Stimulated activated CD8-positive, alpha-beta memory T cell treated with anti-CD3 and anti-CD28 coated beads, Interleukin-12 subunit alpha, Interleukin-12 subunit beta, amount 100 ng/mL, for 1 hour (primary cell): Measurements from ENCODE around the gene PPFIBP1.

Experiments
- DNase-seq: peaks from one replicate; pipeline ENCODE4 v3.0.0-alpha.2; 2020; ENCODE audit warnings: low read depth

PPFIBP1 gene

DNA sequence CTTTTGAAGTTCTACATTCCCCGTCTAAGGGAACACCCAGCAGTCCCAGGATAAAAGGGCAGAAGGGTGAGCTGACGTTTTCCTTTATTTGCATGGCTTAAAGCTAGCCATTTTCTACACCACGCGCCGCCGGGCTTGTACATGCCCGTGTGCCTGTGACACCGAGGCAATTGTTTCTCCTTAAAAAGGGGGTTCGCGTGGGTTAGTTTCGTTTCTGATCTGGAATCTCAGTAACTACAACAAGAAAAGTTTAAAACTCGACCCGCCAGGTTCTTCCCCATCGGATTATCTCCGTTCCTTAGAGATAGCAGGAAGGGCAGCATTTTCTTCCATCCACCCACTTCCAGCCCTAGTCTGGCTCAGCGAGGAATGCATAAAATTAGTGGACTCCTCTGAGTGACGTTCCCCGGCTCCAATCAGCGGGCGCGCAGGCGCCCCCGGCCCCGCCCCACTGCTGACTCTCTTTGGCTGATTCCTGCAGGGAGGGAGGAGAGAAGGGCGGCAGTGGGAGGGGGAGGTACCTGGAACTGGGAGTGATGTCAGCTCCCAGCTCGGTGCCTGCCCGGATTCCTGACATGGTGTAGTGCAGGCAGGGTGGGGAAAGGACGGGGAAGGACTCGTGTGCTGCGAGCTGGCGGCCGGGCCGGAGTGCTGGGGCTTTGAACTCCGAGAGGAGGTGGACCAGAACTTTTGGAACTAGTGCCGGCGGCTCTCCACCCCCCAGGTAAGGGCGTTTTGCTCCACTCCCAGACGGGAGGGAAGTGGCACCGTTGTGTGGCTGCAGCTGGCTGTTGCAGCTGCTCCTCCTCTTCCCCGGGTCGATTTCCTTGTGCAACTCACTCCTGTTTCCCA is at the start of gene PPFIBP1:
TSS of gene PPFIBP1 (plus strand) at position 565 of the 852 bp plus-strand sequence. CDS start 109,191 bp downstream, outside the sequence.
- peak; percentile 98 for DNase-seq

DNA sequence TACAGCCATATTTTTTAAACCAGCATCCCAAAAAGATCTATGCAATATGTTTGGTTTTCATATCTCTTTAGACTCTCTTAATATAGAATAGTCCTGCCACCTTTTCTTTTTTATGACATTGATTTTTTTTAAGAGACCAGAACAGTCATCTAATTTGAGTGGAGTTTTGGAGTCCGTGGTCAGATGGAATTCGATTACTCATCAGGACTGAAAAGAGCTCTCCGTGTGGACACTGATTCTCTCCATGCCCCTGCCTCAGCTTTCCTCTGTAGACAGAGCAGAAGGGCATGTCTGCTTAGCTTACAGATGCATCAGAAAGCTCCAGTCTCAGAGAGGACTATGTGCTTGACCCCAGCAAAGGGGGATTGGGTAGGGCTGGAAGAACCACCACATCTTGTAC is 49.7 kb upstream of the PPFIBP1 start:
- no peak for DNase-seq

DNA sequence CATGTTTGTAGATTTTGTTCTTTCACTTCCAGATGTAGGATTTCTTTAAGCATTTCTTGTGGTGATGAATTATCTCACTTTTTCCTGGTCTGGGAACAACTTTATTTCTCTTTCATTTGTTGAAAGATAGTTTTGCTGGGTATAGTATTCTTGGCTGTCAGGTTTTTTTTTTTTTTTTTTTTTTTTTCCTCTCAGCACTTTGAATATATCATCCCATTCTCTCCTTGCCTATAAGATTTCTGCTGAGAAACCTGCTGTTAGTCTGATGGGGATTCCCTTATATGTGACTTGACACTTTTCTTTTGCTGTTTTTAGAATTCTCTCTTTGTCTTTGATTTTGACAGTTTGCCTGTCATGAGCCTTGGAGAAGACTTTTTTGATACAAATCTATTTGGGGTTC is 47.0 kb upstream of the PPFIBP1 start:
- DNase-seq, result no peak

DNA sequence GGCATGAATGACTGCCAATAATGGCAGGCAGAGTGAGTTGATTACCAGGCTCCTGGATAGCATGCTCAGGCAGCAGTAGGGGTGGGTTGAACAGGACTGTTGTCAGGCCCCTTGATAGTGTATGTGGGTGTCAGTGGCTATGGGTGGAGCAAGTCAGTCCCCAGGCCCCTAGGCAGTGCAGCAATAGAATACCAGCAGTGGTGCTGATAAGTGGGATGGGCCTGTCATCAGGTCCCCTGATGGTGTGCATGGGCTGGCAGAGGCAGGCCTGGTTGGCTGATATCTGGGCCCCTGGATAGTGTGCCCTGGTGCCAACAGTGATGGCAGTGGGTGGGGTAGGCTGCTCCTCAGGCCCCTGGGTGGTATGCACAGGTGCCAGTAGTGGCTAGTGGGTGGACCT is 45.1 kb upstream of the PPFIBP1 start:
- no peak for DNase-seq

DNA sequence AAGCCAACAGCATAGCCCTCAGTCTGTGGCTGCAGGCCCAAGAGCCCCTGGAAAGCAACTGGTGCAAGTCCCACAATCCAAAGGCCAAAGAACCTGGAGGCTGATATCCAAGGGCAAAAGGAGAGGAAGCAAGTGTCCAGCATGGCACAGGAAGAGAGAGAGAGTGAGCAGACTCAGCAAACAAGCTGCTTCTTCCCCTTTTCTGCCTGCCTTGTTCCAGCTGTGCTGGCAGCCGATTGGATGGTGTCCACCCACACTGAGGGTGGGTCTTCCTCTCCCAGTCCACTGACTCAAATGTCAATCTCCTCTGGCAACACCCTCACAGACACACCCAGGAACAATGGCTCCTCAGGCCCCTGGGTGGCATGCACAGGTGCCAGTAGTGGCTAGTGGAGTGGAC is 44.0 kb upstream of the PPFIBP1 start:
- DNase-seq, result no peak

DNA sequence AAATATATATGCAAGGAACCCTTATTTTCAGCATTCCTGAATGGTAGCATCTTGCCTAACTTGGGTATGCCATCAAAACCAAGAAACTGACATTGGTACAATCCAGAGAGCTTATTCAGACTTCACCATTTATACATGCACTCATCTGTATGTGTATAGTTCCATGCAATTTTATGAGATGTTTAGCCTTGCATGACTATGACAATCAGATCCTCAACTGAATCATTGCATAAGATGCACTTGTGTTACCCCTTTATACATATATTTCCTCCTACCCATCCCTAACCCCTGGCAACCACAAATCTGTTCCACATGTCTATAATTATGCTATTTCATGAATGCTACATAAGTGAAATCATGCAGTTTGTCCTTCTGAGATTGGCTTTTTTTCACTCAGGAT is 37.0 kb upstream of the PPFIBP1 start:
- DNase-seq, result no peak

DNA sequence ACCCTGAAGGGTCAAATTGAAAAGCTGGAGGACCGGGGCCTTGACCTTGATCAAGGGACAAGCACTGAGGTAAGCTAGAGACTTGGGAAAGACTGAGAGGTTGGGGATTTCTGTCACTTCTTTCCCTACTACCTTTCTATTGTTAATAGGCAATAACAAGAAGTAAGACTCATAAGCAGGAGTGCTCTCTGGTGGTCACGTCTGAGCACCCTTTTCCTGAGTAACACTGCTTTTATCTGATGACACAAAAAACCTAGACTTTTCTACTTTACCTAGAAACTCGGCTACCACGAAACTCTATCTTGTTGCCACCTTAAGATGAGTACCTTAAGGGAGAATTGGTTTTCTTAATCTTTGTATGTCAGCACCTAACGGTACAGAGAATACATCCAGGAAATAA is 35.5 kb upstream of the PPFIBP1 start:
- DNase-seq, result no peak

DNA sequence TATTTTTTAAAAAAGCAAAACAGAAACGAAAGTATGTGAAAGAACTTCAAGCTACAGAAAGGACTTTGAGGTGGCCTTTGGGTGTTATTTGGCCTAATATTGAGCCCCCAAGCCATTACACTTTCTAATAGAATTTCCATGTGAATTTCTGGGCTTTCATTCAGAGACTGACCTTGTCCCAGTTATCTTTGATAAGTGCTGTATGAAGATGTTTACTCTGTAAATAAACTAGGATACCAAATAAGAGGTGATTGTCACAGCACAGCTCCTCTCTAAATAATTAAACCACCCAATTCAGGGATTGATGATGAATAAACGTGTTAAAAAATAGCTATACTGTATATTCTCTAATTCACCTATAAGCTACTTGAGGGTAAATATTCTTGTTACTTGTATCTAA is 32.8 kb upstream of the PPFIBP1 start:
- no peak for DNase-seq

DNA sequence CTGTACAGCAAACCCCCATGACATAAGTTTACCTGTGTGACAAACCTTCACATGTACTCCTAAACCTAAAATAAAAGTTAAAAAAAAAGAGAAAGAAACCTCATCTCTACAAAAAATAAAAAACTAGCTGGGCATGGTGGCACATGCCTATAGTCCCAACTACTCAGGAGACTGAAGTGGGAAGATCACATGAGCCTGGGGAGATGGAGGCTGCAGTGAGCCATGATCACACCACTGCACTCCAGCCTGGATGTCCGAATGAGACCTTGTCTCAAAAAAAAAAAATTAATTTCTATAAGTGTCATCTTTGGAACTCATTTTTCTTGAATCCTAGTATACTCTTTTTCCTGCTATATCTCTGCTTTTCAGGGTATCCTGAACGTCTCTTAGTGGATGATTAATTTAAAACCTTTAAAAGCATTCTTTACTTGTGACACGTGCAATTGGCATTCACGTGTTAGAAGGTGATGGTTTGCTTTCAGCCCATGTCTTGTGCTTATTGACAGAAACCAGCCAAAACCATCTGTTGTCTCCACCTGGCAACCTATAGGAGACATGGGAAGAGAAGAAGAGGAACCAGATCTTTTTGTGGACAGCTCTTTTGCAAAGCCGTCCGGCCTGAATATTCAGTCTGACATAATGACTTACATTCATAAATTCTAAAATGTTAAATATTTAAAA is 30.6 kb upstream of the PPFIBP1 start:
- no peak for DNase-seq

DNA sequence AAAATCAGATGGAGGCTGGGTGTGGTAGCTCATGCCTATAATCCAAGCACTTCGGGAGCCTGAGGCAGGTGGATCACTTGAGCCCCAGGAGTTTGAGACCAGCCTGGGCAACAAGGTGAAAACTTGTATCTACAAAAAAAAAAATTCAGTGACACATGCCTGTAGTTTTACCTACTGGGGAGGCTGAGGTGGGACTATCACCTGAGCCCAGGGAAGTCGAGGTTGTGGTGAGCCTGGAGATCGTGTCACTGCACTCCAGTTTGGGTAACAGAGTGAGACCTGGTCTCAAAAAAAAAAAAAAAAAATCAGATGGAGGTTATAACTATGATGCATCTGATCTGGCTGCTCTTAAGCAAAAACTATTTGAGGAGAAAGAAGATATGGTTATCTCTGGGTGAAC is 26.6 kb upstream of the PPFIBP1 start:
- DNase-seq, result no peak

DNA sequence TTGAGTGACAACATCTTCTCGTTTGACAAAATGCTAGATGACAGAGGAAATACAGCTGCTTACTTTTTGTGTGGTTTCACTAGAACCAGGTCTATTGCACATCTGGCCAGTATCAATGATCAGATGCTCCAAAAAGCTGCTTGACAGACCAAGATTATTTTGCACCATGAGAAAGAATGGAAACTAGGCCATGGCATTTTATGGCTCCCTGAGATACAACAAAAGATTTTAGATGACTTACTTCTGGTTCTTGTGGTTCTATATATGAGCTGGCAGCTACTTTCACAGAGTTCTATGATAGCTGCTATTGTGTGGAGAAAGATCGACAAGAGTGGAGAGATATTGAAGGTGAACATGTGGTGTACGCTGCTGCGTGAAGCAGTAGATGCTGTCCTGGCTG is 25.9 kb upstream of the PPFIBP1 start:
- no peak for DNase-seq

DNA sequence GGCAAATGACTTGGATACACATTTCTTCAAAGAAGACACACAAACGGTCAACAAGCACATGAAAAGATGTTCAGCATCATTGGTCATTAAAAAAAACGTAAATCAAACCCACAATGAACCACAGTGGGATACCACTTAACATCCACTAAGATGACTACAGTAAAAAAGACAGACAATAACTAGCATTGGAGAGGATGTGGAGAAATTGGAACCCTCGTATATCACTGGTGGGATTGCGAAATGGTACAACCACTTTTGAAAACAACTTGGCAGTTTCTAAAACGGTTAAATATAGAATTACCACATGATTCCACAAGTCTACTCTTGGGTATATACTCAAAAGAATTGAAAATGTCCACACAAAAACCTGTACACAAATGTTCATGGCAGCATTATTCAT is 25.2 kb upstream of the PPFIBP1 start:
- DNase-seq, result no peak

DNA sequence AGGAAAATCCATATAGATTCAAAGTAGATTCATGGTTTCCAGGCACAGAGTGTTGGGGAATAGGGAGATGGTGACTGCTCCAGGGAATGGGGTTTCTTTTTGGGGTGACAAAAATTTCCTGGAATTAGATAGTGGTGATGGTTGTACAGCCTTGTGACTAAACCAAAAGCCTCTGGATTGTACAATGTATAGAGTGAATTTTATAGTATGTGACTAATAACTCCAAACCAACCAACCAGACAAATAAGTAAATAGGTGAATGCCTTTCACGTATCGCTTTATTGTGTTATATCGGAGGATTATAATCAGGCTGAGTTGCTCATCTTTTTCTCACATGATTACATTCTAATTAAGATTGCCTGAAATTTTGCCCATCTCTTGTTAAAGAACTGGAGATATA is 24.6 kb upstream of the PPFIBP1 start:
- DNase-seq, result no peak

DNA sequence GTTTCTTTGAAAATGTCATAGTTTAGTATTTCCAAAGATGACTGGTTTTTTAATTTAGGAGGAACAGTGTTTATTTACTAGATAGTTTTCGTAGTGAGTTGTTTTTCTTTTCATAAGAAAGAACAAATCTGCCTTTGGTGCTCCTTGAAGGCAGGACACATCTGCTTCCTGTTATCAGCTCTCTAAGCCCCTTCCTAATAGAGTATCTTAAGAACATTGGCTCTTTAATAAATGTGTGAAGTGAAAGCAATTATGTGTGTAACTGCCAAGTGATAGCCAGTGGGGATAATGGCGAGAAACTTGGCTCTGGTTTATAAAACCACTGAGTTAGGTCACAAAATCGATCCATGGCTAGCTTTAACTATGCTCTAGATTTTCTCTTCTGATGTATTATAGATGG is 23.5 kb upstream of the PPFIBP1 start:
- no peak for DNase-seq

DNA sequence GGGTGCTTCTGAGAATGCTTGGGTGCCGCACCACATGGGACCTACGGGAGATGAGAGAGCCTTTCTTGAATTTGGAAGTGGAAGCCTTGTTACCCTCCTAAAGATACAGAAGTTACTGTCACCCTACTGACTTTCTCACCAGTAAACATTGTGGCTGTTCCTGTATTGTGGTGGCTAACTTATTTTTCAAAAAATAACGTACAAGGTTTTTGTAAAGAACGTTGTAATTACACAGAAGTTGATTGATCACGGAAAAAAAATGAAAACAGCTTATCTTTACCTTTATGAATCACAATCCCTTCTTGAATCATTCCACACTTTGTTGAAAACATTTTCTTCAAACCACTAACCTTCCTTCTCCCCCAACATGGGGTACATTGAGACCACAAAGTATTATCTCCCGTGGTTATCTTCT is 22.0 kb upstream of the PPFIBP1 start:
- no peak for DNase-seq

DNA sequence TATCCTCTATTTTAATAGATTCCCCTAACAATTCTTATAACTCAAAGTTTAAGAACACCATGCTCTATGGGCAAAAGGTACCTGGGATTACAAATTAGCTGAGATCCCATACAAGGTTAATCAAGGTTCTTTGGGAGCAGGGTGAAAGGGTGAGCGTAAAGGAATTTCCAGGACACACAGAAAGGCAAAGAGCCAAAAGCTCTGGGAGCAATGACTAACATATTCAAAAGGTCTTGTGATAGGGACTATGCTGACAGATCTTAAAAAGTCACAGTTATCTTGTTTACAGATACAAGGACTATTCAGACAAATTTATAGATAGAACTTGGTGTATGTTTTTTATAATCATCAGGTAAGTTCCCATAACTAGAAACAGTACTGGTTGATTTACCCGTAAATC is 19.5 kb upstream of the PPFIBP1 start:
- DNase-seq, result no peak

DNA sequence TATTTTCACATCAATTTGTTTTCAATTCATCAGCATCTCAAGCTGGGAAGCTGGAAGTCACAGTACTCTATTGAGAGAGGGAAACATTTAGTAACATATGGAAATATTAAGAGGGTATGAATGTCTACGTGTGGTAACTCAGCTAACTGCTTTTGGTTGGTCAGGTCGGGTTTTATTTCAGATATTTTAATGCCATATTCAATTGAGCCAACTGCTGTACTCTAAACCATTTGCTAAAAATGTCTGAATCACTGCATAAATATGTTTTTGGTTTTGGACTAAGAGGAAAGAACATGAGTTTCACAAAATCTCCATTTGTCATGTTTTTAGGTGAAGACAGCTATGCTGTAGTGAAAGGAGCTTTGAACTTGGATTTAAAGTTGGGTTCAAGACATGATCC is 18.9 kb upstream of the PPFIBP1 start:
- DNase-seq, result no peak

DNA sequence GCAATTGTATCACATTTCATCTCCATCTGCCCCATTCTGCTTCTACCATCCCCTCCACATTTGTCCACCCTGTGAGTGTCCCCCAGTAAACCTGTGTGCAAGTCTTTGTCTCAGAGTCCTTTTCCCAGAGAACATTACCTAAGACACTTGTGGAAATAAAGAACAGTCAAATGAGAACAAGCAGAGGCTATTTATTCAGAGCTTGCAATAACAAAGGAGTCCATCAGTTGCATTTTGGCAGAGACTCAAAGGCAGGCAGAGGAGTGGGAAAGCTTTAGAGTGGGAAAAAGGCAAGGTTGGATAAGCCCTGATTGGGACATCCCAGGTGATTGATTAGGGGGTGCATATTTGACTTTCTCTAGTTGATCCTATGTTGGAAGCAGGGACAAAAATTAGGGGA is 18.2 kb upstream of the PPFIBP1 start:
- no peak for DNase-seq

DNA sequence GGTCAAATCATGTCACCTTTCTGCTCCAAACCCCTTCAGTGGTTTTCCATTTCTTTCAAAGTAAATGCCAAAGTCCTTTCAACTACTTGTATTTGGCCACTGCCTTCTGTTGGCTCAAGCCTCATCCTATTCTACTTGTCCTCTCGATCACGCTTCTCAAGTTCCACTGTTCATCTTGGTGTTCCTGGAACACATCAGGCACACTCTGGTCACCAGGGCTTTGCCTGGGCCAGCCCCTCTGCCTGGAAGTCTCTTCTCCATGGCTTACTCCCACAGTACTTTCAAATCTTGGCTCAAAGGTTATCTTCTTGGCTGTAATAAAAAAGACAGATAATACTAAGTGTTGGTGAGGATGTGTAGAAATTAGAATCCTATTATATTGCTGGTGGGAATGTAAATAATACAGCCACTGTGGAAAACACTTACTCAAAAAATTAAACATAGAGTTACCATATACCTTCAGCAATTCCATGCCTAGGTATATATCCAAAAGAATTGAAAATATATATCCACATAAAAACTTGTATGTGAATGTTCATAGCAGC is 17.3 kb upstream of the PPFIBP1 start:
- DNase-seq, result no peak

DNA sequence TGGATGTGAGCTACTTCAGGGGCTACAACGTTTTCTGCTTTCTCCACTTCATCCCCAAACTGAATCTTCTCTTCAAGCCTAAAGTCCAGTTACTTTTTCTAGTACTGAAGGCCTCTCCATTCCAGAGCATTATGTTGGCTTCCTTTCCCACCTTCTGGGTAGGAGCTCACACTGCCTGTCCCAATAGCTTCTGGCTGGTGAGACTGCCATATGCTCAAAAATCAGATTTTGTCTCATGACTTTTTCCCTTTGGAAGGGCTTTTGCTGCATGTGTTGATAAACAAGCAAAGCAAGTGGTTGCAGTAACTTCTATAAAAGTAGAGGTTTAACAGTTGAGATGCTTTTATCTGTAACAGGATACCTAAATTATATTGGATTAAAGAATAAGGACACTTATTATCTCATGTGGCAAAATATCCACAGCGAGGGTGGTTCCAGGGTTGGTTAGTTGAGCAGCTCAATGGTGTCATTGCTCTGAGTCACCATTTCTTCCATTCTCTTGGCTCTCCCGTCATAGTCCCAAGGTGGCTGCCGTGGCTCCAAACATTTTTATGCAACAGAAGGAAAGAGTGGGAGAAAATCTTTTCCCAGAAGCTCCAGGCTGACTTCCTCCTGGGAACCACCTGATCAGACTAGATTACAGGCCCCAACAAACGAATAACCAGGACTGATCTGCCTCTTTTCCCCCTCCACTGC is 15.1 kb upstream of the PPFIBP1 start:
- no peak for DNase-seq

DNA sequence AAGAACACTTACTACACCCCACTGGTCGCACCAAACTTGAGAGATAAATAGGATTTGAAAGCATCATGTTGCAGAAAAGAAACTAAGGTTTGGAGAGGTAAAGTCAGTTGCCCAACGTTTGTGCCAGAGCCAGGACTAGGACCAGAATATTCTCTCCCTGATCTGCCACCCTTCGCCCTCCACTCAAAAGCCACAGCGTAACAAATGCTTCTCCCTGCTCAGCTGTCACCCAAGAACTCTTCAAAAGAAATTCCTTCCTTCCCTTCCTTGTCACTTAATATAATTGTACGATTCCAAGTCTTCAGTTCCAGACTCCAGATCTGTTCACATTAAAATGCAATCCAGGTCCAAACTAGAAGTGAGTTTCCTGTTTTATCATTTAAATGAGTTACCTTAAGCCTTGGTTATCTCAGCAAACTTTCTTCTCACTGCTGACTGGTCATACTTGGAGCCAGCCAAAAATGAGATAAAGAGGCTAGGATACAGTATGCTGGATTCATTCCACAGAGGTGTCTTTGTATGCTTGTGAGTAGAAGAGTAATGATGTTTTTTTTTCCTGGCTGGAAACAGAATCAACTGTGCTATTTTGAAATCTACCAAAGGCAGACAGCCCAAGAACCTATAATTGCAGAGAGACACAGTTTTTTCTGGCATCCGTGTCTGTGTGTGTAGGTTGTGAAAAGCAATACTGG is 12.8 kb upstream of the PPFIBP1 start:
- no peak for DNase-seq

DNA sequence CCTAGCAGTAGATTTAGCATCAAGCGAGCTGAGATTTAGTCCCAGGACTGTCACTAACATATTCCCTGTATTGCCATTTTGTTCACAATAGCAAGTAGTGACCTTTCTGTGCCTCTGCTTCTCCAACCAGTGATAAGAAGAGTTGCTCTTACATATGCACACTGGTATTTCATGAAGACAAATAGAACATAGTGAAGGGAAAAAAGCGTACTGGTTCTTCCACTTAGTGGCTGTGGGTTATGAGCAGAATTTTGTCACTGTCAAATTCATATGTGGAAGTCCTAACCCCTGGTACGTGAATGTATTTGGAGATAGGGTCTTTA is 12.3 kb upstream of the PPFIBP1 start:
- DNase-seq, result no peak
